GM23338 (cell line): Measurements from ENCODE around the gene ZCCHC14.

Source experiments
- CREB1 ChIP-seq: fragments of 250-450 bp; sonication (Bioruptor Pico); IDR thresholded peaks from 2 replicates; pipeline ENCODE4 v1.5.0; 2020; ENCODE audit warnings: low read depth, mild to moderate bottlenecking, moderate library complexity
- CTCF ChIP-seq, 2 experiments: fragments of 200-600 bp in 1 of 2; sonication (generic) in 1 of 2; conservative IDR thresholded peaks; 2 replicates each; pipeline versions ENCODE4 v1.5.1 to v1.6.1; 2016 to 2017; ENCODE audit warnings: antibody characterized with exemption in 2 of 2, low read depth in 2 of 2, mild to moderate bottlenecking in 2 of 2, moderate library complexity in 1 of 2
- EZH2 ChIP-seq: fragments of 200-600 bp; sonication (generic); IDR thresholded peaks from one replicate; pipeline ENCODE4 v1.8.0; 2017; ENCODE audit warnings: antibody characterized with exemption, mild to moderate bottlenecking, low read depth; ENCODE audit not compliant: unreplicated experiment
- EZH2phosphoT487 ChIP-seq: fragments of 200-600 bp; sonication (generic); IDR thresholded peaks from one replicate; pipeline ENCODE4 v1.8.1; 2018; ENCODE audit warnings: antibody characterized with exemption; ENCODE audit not compliant: unreplicated experiment
- POLR2AphosphoS5 ChIP-seq: IDR thresholded peaks from 2 replicates; pipeline ENCODE4 v1.6.1; 2016; ENCODE audit warnings: antibody characterized with exemption, low read depth
- STAT1 ChIP-seq: IDR thresholded peaks from one replicate; pipeline ENCODE4 v1.6.1; 2016; ENCODE audit warnings: antibody characterized with exemption; ENCODE audit not compliant: unreplicated experiment
- TF ChIP-seq, protein P1 (sequence below): IDR thresholded peaks from one replicate; pipeline ENCODE4 v1.6.1; 2018; ENCODE audit warnings: antibody characterized with exemption; ENCODE audit not compliant: unreplicated experiment
- TF ChIP-seq, protein P2 (sequence below): IDR thresholded peaks from 2 replicates; pipeline ENCODE4 v1.6.1; 2016; ENCODE audit warnings: antibody characterized with exemption

DNA sequence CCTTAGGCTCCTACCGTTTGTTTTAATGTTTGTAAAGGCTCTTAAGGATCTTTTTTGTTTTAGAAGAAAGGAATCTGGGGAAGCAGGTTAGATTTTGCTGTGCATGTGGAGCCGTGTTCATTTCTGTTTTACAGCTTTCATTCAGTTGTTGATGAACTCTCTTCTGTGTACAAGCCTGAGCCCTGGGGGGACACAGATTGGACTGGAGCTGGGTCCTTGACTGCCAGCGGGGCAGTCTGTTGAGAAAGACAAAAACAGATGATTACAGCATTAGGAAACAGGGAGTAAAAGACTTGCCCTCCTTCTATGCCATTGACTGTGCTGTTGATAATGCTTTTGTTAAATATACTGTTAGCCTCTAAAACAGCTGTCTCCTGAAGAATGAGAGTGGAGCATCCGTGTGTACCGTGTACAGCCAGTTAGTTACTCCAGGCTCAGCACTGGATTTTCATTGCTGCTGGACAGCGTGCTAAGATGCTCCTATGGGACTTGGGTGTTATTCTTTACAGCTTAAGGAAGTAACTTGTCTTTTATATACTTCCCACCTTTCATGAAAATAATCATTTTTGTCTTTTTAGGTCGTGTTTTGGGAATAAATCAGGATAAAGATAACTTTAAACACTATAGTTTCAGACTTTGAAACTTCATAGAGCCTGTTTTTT, 97.5 kb downstream of the ZCCHC14 start:
- TF ChIP-seq CREB1 (CRISPR knock-in tag) (no peak), CTCF (conservative IDR thresholded peaks at IDR 0.05; ENCODE audit: low read depth in 2 of 2) (no peak), EZH2 (no peak), POLR2AphosphoS5 (no peak), STAT1 (no peak), EZH2phosphoT487 (no peak)
- TF ChIP-seq, protein P1, sequence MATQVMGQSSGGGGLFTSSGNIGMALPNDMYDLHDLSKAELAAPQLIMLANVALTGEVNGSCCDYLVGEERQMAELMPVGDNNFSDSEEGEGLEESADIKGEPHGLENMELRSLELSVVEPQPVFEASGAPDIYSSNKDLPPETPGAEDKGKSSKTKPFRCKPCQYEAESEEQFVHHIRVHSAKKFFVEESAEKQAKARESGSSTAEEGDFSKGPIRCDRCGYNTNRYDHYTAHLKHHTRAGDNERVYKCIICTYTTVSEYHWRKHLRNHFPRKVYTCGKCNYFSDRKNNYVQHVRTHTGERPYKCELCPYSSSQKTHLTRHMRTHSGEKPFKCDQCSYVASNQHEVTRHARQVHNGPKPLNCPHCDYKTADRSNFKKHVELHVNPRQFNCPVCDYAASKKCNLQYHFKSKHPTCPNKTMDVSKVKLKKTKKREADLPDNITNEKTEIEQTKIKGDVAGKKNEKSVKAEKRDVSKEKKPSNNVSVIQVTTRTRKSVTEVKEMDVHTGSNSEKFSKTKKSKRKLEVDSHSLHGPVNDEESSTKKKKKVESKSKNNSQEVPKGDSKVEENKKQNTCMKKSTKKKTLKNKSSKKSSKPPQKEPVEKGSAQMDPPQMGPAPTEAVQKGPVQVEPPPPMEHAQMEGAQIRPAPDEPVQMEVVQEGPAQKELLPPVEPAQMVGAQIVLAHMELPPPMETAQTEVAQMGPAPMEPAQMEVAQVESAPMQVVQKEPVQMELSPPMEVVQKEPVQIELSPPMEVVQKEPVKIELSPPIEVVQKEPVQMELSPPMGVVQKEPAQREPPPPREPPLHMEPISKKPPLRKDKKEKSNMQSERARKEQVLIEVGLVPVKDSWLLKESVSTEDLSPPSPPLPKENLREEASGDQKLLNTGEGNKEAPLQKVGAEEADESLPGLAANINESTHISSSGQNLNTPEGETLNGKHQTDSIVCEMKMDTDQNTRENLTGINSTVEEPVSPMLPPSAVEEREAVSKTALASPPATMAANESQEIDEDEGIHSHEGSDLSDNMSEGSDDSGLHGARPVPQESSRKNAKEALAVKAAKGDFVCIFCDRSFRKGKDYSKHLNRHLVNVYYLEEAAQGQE, result no peak
- TF ChIP-seq, protein P2, sequence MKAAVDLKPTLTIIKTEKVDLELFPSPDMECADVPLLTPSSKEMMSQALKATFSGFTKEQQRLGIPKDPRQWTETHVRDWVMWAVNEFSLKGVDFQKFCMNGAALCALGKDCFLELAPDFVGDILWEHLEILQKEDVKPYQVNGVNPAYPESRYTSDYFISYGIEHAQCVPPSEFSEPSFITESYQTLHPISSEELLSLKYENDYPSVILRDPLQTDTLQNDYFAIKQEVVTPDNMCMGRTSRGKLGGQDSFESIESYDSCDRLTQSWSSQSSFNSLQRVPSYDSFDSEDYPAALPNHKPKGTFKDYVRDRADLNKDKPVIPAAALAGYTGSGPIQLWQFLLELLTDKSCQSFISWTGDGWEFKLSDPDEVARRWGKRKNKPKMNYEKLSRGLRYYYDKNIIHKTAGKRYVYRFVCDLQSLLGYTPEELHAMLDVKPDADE, result no peak
